SHP77 (cell line): ENCODE data around the gene TESMIN.

Experiments
- DNase-seq, 2 experiments: peaks; one replicate each; lab custom pipeline; 2025; lab: John Stamatoyannopoulos, UW

The TESMIN gene

GRCh38 chr11:68683536-68684384 is 67.6 kb downstream of the TESMIN start:
- DNase-seq: no peak

GRCh38 chr11:68683121-68683520 is 68.2 kb downstream of the TESMIN start:
- DNase-seq: no peak

GRCh38 chr11:68682531-68682961 is 68.8 kb downstream of the TESMIN start:
- no peak for DNase-seq

DNA sequence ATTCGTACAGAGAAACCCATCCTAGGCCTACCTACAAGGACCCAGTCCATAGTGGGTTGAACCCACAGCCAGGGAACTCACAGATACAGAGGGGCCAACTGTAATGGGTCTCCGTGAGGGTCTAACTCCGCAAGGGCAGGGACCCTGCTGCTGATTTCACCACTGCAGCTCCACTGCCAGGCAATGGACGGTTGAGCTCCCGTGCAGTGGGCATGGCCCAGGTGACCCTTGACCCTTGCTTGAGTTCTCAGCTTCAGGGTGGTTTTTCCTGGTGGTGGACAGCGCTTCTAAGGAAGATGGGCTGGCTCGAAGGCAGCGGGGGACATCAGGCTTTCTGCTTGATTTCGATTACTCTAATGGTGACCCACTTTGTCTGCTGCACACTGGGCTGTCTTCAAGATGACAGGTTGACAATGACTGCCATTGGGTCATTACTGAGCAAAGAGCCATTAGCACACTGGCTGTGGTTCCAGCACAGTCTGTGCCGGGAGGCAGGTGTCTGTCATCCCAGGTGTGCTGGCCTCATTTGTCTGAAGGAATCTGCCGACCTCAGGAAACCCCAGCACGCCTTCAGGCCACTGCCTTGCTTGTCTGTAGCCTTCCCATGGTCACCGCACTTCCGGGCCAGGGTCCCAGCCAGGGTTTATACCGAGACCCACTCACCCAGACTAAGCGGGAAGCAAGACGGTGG is 70.6 kb downstream of the TESMIN start:
- no peak for DNase-seq

- no peak for DNase-seq
Measured at GRCh38 chr11:68678031-68678441, 73.3 kb downstream of the TESMIN start.

DNA sequence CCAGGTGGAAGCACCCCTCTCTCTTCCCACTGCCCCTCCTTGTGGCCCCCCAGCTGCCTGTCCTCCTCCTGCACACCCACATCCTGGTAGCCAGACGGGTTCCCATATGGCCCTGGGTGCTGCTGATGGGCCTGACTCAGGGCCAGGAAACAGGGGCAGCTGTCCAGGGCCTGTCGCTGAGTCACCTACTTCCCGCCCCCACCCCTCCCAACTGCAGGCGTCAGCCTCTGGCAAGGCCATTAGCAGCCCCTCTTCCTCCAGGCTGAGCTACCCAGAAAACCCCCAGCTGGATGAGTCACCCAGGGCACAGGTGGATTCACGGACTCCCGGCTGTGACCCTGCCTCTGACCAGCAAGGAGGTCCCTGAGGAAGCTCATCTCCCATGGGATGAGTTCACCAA is 73.9 kb downstream of the TESMIN start:
- DNase-seq: peak; percentile 83 to 89

- no peak for DNase-seq
Measured at GRCh38 chr11:68674461-68674860, 76.9 kb downstream of the TESMIN start.

GRCh38 chr11:68673991-68674390 is 77.3 kb downstream of the TESMIN start:
- DNase-seq: no peak

DNA sequence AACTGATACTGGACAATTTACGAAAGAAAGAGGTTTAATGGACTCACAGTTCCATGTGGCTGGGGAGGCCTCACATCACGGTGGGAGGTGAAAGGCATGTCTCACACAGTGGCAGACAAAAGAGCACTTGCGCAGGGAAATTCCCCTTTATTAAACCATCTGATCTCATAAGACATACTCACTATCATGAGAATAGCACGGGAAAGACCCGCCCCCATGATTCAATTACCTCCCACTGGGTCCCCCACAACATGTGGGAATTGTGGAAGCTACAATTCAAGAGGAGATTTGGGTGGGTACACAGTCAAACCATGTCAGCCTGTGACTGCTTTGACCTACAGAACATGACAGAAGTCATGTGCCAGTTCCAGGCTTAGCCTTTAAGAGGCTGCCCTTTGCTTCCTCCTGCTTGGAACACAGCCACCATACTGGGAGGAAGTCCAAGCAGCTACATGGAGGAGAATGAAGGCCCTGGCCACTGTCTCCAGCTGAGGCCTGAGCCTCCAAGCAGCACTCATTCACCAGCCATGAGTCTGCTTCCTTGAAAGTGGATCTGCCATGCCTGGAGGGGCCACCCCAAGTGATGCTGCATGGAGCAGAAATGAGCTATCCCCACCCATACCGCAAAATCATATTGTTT is 77.9 kb downstream of the TESMIN start:
- no peak for DNase-seq

DNA sequence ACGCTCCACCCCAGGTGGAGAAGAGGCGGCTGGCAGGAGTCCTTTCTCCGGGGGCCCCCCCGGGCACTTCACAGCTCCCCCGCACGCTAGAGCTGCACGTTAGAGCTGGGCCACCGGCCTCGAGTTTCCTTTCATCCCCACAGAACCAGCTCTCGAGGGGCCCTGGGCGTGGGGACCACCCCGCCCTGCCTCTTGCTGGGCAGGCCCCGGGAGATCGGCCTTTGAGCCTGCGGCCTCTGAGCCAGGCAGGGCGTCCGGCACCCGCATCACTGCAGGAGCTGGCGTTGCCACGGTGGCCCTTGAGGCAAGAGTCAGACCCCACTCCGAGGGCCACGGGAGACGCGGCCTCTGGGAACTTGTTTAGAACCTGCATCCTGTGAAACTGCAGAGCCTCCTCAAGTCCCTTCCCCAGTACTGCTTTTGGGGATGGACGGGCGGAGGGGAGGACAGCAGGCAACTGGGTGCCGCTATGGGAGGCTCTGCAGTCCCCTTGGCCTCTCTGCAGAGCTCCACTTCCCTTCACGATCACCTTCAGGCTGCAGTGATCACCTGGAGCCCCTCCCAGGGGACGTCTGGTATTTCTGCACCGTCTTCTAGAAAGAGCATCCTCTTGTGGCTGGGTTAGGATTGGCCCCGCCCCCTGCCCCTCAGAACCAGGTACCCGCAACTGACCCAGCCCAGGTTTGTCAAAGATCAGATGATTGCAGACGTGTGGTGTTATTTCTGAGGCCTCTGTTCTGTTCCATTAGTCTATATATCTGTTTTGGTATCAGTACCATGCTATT is 80.9 kb downstream of the TESMIN start:
- DNase-seq: no peak

GRCh38 chr11:68669301-68670090 is 81.8 kb downstream of the TESMIN start:
- DNase-seq: no peak

GRCh38 chr11:68667511-68668500 is 83.5 kb downstream of the TESMIN start:
- no peak for DNase-seq

DNA sequence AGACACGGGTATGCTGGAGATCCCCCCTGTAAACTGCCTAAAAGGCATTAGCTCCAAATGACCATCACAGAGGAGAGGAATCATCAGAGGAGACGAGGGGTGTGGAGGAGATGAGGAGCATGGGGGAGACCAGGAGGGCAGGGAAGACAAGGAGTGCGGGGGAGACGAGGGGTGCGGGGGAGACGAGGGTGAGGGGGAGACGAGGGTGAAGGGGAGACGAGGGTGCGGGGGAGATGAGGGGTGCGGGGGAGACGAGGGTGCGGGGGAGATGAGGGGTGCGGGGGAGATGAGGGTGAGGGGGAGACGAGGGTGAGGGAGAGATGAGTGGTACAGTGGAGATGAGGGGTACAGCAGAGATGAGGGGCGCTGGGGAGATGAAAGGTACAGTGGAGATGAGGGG is 84.5 kb downstream of the TESMIN start:
- no peak for DNase-seq

GRCh38 chr11:68665436-68665835 is 85.9 kb downstream of the TESMIN start:
- no peak for DNase-seq

- no peak for DNase-seq
Measured at GRCh38 chr11:68664906-68665305, 86.4 kb downstream of the TESMIN start.

DNA sequence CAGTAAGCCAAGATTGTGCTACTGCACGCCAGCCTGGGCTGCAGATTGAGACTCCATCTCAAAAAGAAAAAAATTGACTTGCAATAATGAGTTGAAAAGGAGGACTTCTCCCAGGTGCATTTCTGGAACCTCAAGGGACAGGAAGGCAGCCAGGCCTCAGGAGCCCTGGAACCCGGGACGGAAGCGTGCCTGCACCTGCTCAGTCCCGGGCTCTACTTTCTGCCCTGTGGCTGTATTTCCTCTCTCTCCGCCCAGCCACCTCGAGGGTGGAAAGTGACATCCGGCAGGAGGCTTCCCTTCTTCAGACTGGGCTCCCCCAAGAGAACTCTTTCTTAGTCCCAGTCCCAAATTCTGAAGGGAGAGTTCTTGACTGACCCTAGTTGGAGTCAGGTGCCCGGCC is 87.2 kb downstream of the TESMIN start:
- DNase-seq: no peak

GRCh38 chr11:68663482-68664010 is 87.8 kb downstream of the TESMIN start:
- no peak for DNase-seq

GRCh38 chr11:68661697-68662603 is 89.4 kb downstream of the TESMIN start:
- no peak for DNase-seq

DNA sequence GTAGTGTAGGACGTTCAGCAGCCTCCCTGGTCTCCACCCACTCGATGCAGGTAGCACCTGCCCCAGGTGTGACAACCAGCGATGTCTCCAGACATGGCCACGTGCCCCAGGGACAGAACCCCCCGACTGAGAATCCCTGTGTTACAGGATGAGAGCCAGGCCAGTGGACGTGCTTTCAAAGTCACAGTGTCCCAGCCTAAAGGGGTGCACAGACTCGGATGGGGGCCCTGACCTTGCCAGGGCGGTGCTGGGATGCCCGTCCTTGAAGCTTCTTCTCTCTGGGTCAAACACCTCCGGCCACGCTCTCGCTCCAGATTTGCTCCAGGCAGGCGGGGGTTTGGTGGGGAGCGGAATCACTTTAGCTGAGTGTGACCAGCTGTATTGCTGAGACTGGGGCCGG is 90.3 kb downstream of the TESMIN start:
- no peak for DNase-seq
